A673 (cell line): Measurements from ENCODE around the gene ISYNA1. TPM values are rescaled to one million over a fixed set of nuclear protein-coding genes. Genes with fewer than 3 reads are reported as not detected.

Experiments used
- BruUV-seq: library from RNA; stranded (reverse); fragments of 400-500 nt; replicated peaks from 2 replicates; lab custom pipeline; 2021; lab: Mats Ljungman, UMichigan
- CTCF ChIA-PET: fragments of 300-600 bp; sonication (Branson Sonifier 250); formaldehyde crosslinking; loops from one replicate; lab custom pipeline; 2022; ENCODE audit warnings: antibody characterized with exemption; lab: Charles Lee
- POLR2A ChIA-PET: fragments of 300-600 bp; sonication (Branson Sonifier 250); formaldehyde crosslinking; loops from one replicate; lab custom pipeline; 2022; ENCODE audit warnings: antibody characterized with exemption; ENCODE audit not compliant: low non-redundant PET; lab: Charles Lee
- DNase-seq: peaks from one replicate; pipeline ENCODE4 v3.0.0-alpha.2; 2015; ENCODE audit warnings: low spot score
- H3K27ac ChIP-seq: fragments of 200-600 bp; sonication (generic); 2 replicates; pipeline ENCODE4 v1.5.1; 2016; ENCODE audit warnings: mixed run types, low read depth, mild to moderate bottlenecking, mixed read lengths, antibody characterized with exemption, low read length; ENCODE audit not compliant: poor library complexity, severe bottlenecking
- H3K27me3 ChIP-seq: fragments of 200-600 bp; sonication (generic); replicated peaks from 2 replicates; pipeline ENCODE4 v1.6.1; 2017; ENCODE audit warnings: mixed run types, low read depth, mild to moderate bottlenecking, mixed read lengths, antibody characterized with exemption, low read length; ENCODE audit not compliant: insufficient read depth, poor library complexity
- H3K36me3 ChIP-seq: fragments of 200-600 bp; sonication (generic); 2 replicates; pipeline ENCODE4 v1.6.1; 2016; ENCODE audit warnings: mixed run types, mild to moderate bottlenecking, mixed read lengths, antibody characterized with exemption, low read length; ENCODE audit not compliant: insufficient read depth, poor library complexity, severe bottlenecking
- H3K4me1 ChIP-seq: fragments of 200-600 bp; sonication (generic); 2 replicates; pipeline ENCODE4 v1.6.1; 2017; ENCODE audit warnings: mixed run types, mild to moderate bottlenecking, mixed read lengths, antibody characterized with exemption, low read length; ENCODE audit not compliant: insufficient read depth, poor library complexity, severe bottlenecking
- H3K4me3 ChIP-seq: fragments of 200-600 bp; sonication (generic); 2 replicates; pipeline ENCODE4 v1.5.1; 2016; ENCODE audit warnings: low read depth, mixed run types, mild to moderate bottlenecking, mixed read lengths, low read length; ENCODE audit not compliant: poor library complexity, severe bottlenecking
- H3K9me3 ChIP-seq: fragments of 200-600 bp; sonication (generic); 2 replicates; pipeline ENCODE4 v1.6.1; 2016; ENCODE audit warnings: mixed run types, low read depth, mild to moderate bottlenecking, mixed read lengths, antibody characterized with exemption, low read length; ENCODE audit not compliant: poor library complexity, severe bottlenecking
- CTCF ChIP-seq: fragments of 300-800, 200-600 bp; sonication (generic); conservative IDR thresholded peaks from 2 replicates; pipeline ENCODE4 v1.5.1; 2017; ENCODE audit warnings: low read depth, mild to moderate bottlenecking, antibody characterized with exemption, low read length, moderate library complexity, mixed read lengths
- EZH2 ChIP-seq: fragments of 200-600 bp; sonication (generic); IDR thresholded peaks from 2 replicates; pipeline ENCODE4 v1.6.1; 2017; ENCODE audit warnings: borderline replicate concordance, low read depth, mild to moderate bottlenecking, mixed read lengths, antibody characterized with exemption, low read length; ENCODE audit not compliant: poor library complexity, severe bottlenecking
- intact Hi-C: fragments of 100-400 bp; cut with micrococcal nuclease; formaldehyde crosslinking; loops from one replicate; pipeline ENCODE4 v1.10.0; 2022; ENCODE audit not compliant: unreplicated experiment
- total RNA-seq: library from RNA; stranded (reverse); gene quantifications from 2 replicates; pipeline ENCODE4 v1.2.3, GENCODE V29; 2021

The ISYNA1 gene
- total RNA-seq, 1 experiment from 2014 or later = 153 TPM

DNA sequence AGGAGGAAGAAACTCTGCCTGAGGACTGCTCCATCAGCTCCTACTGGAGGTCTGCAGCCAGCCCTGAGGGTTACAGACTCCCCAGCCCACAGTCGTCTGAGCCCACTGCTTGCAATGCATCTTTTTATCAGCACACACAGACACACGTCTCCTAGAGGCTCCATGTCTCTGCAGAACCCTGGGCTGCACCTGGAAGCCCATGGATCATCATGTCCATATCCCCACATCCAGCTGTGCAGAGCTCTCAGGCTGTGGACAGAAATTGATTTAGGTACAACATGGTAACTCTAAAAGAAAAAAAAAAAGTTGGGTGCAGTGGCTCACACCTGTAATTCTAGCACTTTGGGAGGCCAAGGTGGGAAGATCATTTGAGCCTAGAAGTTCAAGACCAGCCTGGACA is 32.9 kb upstream of the ISYNA1 start:
- H3K36me3 ChIP-seq = no peaks in the 10 kb centered on the region
- no TSS peak for BruUV-seq
- CTCF ChIA-PET = interaction anchor here (0.5 to 1.5 kb wide), 3 partner anchors 9 to 281 kb away, joined by 3 to 4 read pairs (median 3); no protein-coding TSS in a partner anchor
- H3K27ac ChIP-seq = no peak overlapping the region
- H3K9me3 ChIP-seq = no peaks in the 10 kb centered on the region
- no peak overlapping the region for H3K4me3 ChIP-seq
- POLR2A ChIA-PET = no interaction called here
- no peaks in the 10 kb centered on the region for H3K27me3 ChIP-seq
- no peak for TF ChIP-seq CTCF
- TF ChIP-seq EZH2 = no peak
- H3K4me1 ChIP-seq = no peaks in the 10 kb centered on the region
- intact Hi-C loops = loop anchor here (5.0 kb wide), 1 partner anchor 207 kb away; no protein-coding TSS in a partner anchor
- no peak for DNase-seq

GRCh38 chr19:18469069-18469846 is 31.3 kb upstream of the ISYNA1 start:
- H3K4me3 ChIP-seq = no peak overlapping the region
- no peaks in the 10 kb centered on the region for H3K9me3 ChIP-seq
- CTCF ChIA-PET = interaction anchor here (1.0 kb wide), 1 partner anchor 207 kb away, joined by 3 read pairs; no protein-coding TSS in a partner anchor
- TF ChIP-seq EZH2 (no peak), CTCF (peak; percentile 84)
- no peaks in the 10 kb centered on the region for H3K36me3 ChIP-seq
- intact Hi-C loops = loop anchor here (5.0 to 10.0 kb wide), 4 partner anchors 126 to 516 kb away; partner anchors contain the start of genes COPE and DDX49
- H3K27ac ChIP-seq = no peak overlapping the region
- BruUV-seq = no TSS peak
- POLR2A ChIA-PET = no interaction called here
- DNase-seq = peak; percentile 77
- no peaks in the 10 kb centered on the region for H3K27me3 ChIP-seq
- H3K4me1 ChIP-seq = peaks cover 8% of the 10 kb centered on the region

DNA sequence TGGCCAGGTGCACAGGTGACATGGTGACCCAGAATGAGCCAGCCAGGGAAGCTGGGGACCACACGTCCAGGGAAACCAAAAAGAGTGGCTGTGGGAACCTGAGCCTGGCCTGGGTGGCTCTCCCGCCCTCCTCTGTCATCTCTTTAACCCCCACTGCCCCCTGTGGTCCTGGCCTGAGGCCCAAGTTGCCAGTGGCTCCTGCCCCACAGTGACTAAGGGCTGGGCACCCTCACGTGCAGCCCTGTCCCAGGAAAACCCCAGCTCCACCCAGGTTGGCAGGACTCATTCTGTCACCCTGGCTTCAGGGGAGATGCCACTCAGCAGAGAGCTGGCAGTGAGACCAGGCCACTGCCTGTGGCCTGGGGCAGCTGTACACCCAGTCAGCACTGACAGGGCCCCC is 30.6 kb upstream of the ISYNA1 start:
- Histone ChIP-seq H3K9me3 (no peaks in the 10 kb centered on the region), H3K27me3 (no peaks in the 10 kb centered on the region), H3K4me1 (peaks cover 8% of the 10 kb centered on the region), H3K36me3 (no peaks in the 10 kb centered on the region), H3K4me3 (no peak overlapping the region), H3K27ac (no peak overlapping the region)
- ChIA-PET POLR2A (interaction anchor here (0.6 kb wide), 1 partner anchor 1165 kb away, joined by 4 read pairs; the partner anchor contains the start of gene ABHD8), CTCF (interaction anchor here (1.0 kb wide), 1 partner anchor 208 kb away, joined by 3 read pairs; no protein-coding TSS in a partner anchor)
- TF ChIP-seq EZH2 = no peak
- TF ChIP-seq CTCF = no peak
- no peak for DNase-seq
- BruUV-seq = no TSS peak
- intact Hi-C loops = loop anchor here (5.0 to 10.0 kb wide), 4 partner anchors 126 to 516 kb away; partner anchors contain the start of genes COPE and DDX49
